GM12891 (cell line): ENCODE results near the gene GABRG2.

Experiments
- DNase-seq: peaks from one replicate; pipeline ENCODE4 v3.0.0; 2011; ENCODE audit warnings: low spot score; ENCODE audit not compliant: insufficient read length
- FAIRE-seq: peaks from 2 replicates; lab custom pipeline; 2011; peaks lifted over from hg19 to GRCh38; lab: Jason Lieb, UNC
- PAX5 ChIP-seq: IDR thresholded peaks from 2 replicates; pipeline ENCODE4 v1.6.1; 2011; ENCODE audit warnings: low read length, moderate library complexity, mild to moderate bottlenecking; ENCODE audit not compliant: insufficient read depth, severe bottlenecking
- POLR2A ChIP-seq: IDR thresholded peaks from 2 replicates; pipeline ENCODE4 v1.6.1; 2011; ENCODE audit warnings: low read depth, low read length, control low read depth
- POLR2AphosphoS5 ChIP-seq: IDR thresholded peaks from 2 replicates; pipeline ENCODE4 v1.6.1; 2011; ENCODE audit warnings: low read depth, low read length, control low read depth
- POU2F2 ChIP-seq: IDR thresholded peaks from 2 replicates; pipeline ENCODE4 v1.6.1; 2011; ENCODE audit warnings: low read depth, mild to moderate bottlenecking, control low read depth, low read length, moderate library complexity
- SPI1 ChIP-seq: IDR thresholded peaks from 2 replicates; pipeline ENCODE4 v1.6.1; 2011; ENCODE audit warnings: low read depth, low read length, control low read depth
- TAF1 ChIP-seq: IDR thresholded peaks from 2 replicates; pipeline ENCODE4 v1.6.1; 2011; ENCODE audit warnings: low read depth, low read length, control low read depth

GABRG2 gene

GRCh38 chr5:162187371-162187770 lies 119.8 kb downstream of the GABRG2 start:
- FAIRE-seq (no peak), DNase-seq (no peak)
- TF ChIP-seq PAX5 (no peak), SPI1 (no peak), POLR2AphosphoS5 (no peak), POU2F2 (no peak), POLR2A (no peak), TAF1 (no peak)

DNA sequence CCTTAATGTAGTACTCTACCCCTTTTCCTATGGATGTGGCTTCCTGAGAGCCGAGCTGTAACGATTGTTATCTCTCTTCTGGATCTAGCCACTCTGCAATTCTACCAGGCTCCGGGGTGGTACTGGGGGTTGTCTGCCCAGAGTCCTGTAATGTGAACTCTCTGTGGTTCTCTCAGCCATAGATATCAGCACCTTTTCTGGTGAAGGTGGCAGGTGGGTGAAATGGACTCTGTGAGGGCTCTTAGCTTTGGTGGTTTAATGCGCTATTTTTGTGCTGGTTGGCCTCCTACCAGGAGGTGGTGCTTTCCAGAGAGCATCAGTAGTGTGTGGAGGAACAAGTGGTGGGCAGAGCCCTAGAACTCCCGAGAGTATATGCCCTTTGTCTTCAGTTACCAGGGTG lies 122.1 kb downstream of the GABRG2 start:
- FAIRE-seq, result no peak
- TF ChIP-seq POLR2A, result no peak
- TF ChIP-seq POLR2AphosphoS5, result no peak
- TF ChIP-seq TAF1, result no peak
- TF ChIP-seq PAX5, result no peak
- TF ChIP-seq POU2F2, result no peak
- no peak for TF ChIP-seq SPI1
- DNase-seq, result no peak

DNA sequence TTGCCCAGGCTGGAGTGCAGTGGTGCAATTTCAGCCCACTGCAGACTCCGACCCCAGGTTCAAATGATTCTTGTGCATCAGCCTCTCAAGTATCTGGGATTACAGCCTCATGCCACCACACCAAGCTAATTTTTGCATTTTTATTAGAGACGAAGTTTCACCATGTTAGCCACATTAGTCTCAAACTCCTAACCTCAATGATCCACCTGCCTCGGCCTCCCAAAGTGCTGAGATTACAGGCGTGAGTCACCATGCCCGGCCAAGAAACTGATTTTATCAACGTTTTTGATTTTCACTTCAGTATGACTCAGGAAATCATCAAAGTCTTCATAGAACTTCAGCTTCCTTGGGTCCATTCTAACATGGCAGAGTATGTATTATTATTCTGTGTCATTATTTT lies 125.4 kb downstream of the GABRG2 start:
- TF ChIP-seq POLR2A (no peak), SPI1 (no peak), POU2F2 (no peak), TAF1 (no peak), POLR2AphosphoS5 (no peak), PAX5 (no peak)
- FAIRE-seq (no peak), DNase-seq (no peak)

DNA sequence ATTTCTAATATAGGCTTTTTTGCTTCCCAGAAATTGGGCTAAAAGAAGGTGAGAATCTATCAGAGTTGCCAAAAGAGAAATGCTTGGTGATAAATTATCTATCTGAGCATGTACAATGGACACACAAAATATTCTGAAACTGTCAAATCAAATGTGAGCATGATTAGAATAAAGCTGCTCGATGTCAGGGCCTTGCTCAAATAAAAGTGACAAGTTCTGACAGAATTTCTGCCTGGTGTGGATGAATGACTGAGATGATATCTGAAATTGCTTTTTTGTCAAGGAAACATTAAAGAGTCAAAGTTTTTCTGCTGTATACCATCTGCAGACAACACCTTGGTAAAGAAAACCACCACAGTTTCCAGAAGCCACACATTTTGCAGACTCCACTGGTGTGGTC lies 128.8 kb downstream of the GABRG2 start:
- no peak for DNase-seq
- TF ChIP-seq SPI1 (no peak), PAX5 (no peak), POLR2AphosphoS5 (no peak), POU2F2 (no peak), TAF1 (no peak), POLR2A (no peak)
- no peak for FAIRE-seq

DNA sequence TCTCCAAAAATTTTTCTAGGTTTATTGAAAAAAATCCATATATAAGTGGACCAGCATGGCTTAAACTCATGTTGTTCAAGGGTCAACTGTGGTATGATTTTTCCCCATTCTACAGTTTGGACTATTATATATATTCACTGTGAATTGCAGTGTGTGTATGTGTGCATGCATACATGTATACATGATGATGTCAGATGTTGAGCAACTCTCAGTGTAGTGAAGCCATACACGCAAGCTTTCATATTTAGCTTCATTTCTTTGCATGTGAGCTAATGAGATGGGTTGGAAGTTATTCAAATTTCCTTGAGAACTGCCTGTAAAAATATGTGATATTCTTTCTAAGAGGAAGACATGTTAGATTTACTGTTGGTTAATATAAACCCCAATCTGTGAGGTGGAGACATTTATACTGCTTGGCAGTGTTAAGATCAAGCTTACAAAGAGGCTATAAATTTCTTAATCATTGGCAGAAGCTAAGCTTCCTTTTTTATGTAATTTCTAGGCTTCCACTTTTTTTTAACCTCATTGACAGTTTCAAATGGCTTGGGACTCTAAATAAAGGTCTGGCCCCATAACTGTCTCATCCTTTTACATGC lies 134.8 kb downstream of the GABRG2 start:
- DNase-seq, result no peak
- TF ChIP-seq POLR2AphosphoS5 (no peak), PAX5 (no peak), POU2F2 (no peak), POLR2A (no peak), SPI1 (no peak), TAF1 (no peak)
- no peak for FAIRE-seq
